Right atrium auricular region (tissue), 2 donors: ENCODE data around the gene AP2A1. TPM values are rescaled to one million over a fixed set of nuclear protein-coding genes. Genes with fewer than 3 reads are reported as not detected.
"Not testable (repeated sequence)": the region's sequence is repeated elsewhere in the genome, so short reads cannot be mapped to it uniquely, and the experiment has no call there.

Experiments used
- DNase-seq: peaks from one replicate; pipeline ENCODE4 v3.0.0-alpha.2; 2019; ENCODE audit warnings: low spot score
- H3K27ac ChIP-seq, 2 donors: fragments of 200-600 bp; sonication (generic); 1 replicate in 1 of 2; 2 replicates in 1 of 2; pipeline ENCODE4 v1.5.1; 2016 to 2019
- H3K27me3 ChIP-seq, 2 donors: fragments of 200-600 bp; sonication (generic); one replicate each; pipeline versions ENCODE4 v1.5.1 to v1.6.0; 2017 to 2019
- H3K36me3 ChIP-seq: fragments of 200-600 bp; sonication (generic); one replicate; pipeline ENCODE4 v1.5.1; 2016
- H3K4me1 ChIP-seq, 2 donors: fragments of 200-600 bp; sonication (generic); one replicate each; pipeline versions ENCODE4 v1.5.1 to v1.6.0; 2017 to 2019
- H3K4me3 ChIP-seq, 2 donors: fragments of 200-600 bp; sonication (generic); 1 replicate in 1 of 2; 2 replicates in 1 of 2; pipeline ENCODE4 v1.5.1; 2017 to 2019; ENCODE audit warnings: mild to moderate bottlenecking in 1 of 2, moderate library complexity in 1 of 2
- H3K9me3 ChIP-seq, 2 donors: fragments of 200-600 bp; sonication (generic); one replicate each; pipeline ENCODE4 v1.5.1; 2019
- CTCF ChIP-seq, 2 donors: fragments of 200-600 bp; sonication (generic); IDR thresholded peaks; one replicate each; pipeline ENCODE4 v1.5.1; 2019; ENCODE audit warnings: antibody characterized with exemption in 2 of 2
- total RNA-seq, 2 donors: library from RNA; depleted of rRNA; stranded (reverse); fragments of >200 nt; gene quantifications; one replicate each; pipeline ENCODE4 v1.1.0, GENCODE V29; 2016

The AP2A1 gene
- 10 to 100 TPM; 72.5 to 97.3 TPM for total RNA-seq

DNA sequence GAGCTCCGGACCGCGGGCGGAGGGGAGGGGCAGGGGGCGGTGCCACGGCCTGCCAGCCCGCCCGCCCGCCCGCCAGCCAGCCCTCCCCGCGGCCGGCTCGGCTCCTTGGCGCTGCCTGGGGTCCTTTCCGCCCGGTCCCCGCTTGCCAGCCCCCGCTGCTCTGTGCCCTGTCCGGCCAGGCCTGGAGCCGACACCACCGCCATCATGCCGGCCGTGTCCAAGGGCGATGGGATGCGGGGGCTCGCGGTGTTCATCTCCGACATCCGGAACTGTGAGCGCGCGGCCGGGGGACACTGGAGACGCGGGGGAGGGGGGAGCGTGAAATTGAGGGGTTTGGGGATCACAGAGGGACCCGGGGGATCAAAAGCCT lies at the start of gene AP2A1:
Gene AP2A1 (plus strand): TSS at position 72 of the 370 bp plus-strand sequence. CDS start 133 bp downstream, at position 205.
- Histone ChIP-seq H3K4me1 (peaks cover 0 to 34% of the 10 kb centered on the region in 2 donors), H3K36me3 (no peaks in the 10 kb centered on the region), H3K9me3 (no peaks in the 10 kb centered on the region), H3K27me3 (no peaks in the 10 kb centered on the region), H3K27ac (peak within 1 kb of the TSS; percentile 90 to 96), H3K4me3 (peak within 1 kb of the TSS; percentile 90)
- no peak for TF ChIP-seq CTCF (IDR thresholded peaks at IDR 0.05)
- DNase-seq: no peak

DNA sequence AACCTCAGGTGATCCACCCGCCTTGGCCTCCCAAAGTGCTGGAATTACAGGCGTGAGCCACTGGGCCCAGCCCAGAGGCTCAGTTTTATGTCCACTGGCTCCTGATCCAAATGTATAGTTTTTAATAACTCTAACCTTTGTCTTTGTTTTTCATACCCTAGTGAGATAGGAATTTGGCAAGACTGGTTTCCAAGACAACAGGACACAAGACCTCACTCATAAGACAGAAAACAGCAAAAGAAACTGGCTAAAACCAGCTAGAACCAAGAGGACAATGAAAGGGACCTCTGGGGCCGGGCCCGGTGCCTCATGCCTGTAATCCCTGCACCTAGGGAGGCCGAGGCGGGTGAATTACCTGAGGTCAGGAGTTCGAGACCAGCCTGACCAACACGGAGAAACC lies 48.3 kb upstream of the AP2A1 start:
- Histone ChIP-seq H3K36me3 (no peaks in the 10 kb centered on the region), H3K4me1 (no peaks in the 10 kb centered on the region), H3K9me3 (no peaks in the 10 kb centered on the region), H3K27ac (no peak overlapping the region), H3K4me3 (no peak overlapping the region), H3K27me3 (no peaks in the 10 kb centered on the region)
- no peak for TF ChIP-seq CTCF (IDR thresholded peaks at IDR 0.05)
- DNase-seq: no peak

GRCh38 chr19:49718991-49719390 lies 47.8 kb upstream of the AP2A1 start:
- H3K36me3 ChIP-seq: no peaks in the 10 kb centered on the region
- H3K4me3 ChIP-seq: no peak overlapping the region
- no peaks in the 10 kb centered on the region for H3K9me3 ChIP-seq
- no peaks in the 10 kb centered on the region for H3K4me1 ChIP-seq
- TF ChIP-seq CTCF (IDR thresholded peaks at IDR 0.05): no peak
- no peak overlapping the region for H3K27ac ChIP-seq
- no peak for DNase-seq
- no peaks in the 10 kb centered on the region for H3K27me3 ChIP-seq

GRCh38 chr19:49719420-49719819 lies 47.4 kb upstream of the AP2A1 start:
- not testable (repeated sequence) for H3K4me1 ChIP-seq, H3K4me3 ChIP-seq, H3K27me3 ChIP-seq, DNase-seq, H3K36me3 ChIP-seq, H3K27ac ChIP-seq, H3K9me3 ChIP-seq

- Histone ChIP-seq H3K9me3 (no peaks in the 10 kb centered on the region), H3K4me1 (peaks cover 0 to 10% of the 10 kb centered on the region in 2 donors), H3K4me3 (no peak overlapping the region), H3K27ac (peak overlapping the region; percentile 35 to 67), H3K36me3 (no peaks in the 10 kb centered on the region), H3K27me3 (no peaks in the 10 kb centered on the region)
- peak; percentile 80 for DNase-seq
- no peak for TF ChIP-seq CTCF (IDR thresholded peaks at IDR 0.05)
These were observed 39.4 kb upstream of the AP2A1 start for GRCh38 chr19:49727217-49728030.

GRCh38 chr19:49730166-49730565 lies 36.6 kb upstream of the AP2A1 start:
- Histone ChIP-seq H3K4me1 (peaks cover 0 to 10% of the 10 kb centered on the region in 2 donors), H3K4me3 (no peak overlapping the region), H3K9me3 (no peaks in the 10 kb centered on the region), H3K36me3 (no peaks in the 10 kb centered on the region), H3K27me3 (no peaks in the 10 kb centered on the region), H3K27ac (no peak overlapping the region)
- DNase-seq: no peak
- TF ChIP-seq CTCF (IDR thresholded peaks at IDR 0.05): no peak
